Adrenal gland (tissue), 5 donors: Measurements from ENCODE around the gene LATS1.

Experiments used
- POLR2A ChIP-seq, 2 donors: fragments of 450-650 bp; IDR thresholded peaks; one replicate each; pipeline ENCODE4 v1.6.1; 2017; ENCODE audit warnings: antibody characterized with exemption in 2 of 2, mild to moderate bottlenecking in 2 of 2, moderate library complexity in 1 of 2
- TF ChIP-seq, protein P1 (sequence below), 6 experiments: fragments of 450-650 bp in 4 of 6; fragments of 200-600 bp in 2 of 6; sonication (generic) in 1 of 6; IDR thresholded peaks; 1 replicate in 5 of 6; 2 replicates in 1 of 6; pipeline versions ENCODE4 v1.5.1 to v1.8.0; 2016 to 2021; ENCODE audit warnings: antibody characterized with exemption in 6 of 6, mild to moderate bottlenecking in 2 of 6, moderate library complexity in 1 of 6
- donor health status: DM: no; HTN: no; CAD: no.

DNA sequence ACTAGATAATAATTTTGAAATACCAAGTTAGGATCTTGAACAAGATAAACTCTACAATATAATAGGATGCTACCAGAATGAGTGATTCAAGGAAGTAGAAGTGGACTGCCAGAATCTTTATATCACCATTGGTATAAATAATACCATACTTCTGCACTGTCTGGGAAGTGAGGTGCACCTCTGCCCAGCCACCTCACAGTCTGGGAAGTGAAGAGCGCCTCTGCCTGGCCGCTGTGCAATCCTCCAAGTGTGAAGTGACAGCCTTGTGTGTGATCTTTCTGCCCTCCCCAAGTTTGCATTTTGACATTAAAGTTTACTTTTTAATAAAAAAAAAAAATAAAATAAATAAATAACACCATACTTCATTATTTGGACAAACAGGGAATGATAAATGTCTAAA, 18.8 kb downstream of the LATS1 start:
- TF ChIP-seq, protein P1, sequence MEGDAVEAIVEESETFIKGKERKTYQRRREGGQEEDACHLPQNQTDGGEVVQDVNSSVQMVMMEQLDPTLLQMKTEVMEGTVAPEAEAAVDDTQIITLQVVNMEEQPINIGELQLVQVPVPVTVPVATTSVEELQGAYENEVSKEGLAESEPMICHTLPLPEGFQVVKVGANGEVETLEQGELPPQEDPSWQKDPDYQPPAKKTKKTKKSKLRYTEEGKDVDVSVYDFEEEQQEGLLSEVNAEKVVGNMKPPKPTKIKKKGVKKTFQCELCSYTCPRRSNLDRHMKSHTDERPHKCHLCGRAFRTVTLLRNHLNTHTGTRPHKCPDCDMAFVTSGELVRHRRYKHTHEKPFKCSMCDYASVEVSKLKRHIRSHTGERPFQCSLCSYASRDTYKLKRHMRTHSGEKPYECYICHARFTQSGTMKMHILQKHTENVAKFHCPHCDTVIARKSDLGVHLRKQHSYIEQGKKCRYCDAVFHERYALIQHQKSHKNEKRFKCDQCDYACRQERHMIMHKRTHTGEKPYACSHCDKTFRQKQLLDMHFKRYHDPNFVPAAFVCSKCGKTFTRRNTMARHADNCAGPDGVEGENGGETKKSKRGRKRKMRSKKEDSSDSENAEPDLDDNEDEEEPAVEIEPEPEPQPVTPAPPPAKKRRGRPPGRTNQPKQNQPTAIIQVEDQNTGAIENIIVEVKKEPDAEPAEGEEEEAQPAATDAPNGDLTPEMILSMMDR (IDR thresholded peaks at IDR 0.05), result no peak
- no peak for TF ChIP-seq POLR2A (IDR thresholded peaks at IDR 0.05)
